HG02981 (cell line): Measurements from ENCODE around the gene ACSM2A.
"Not testable (repeated sequence)": the region's sequence is repeated elsewhere in the genome, so short reads cannot be mapped to it uniquely, and the experiment has no call there.

ENCODE experiments used
- ATAC-seq: cut with Tn5 transposase; IDR thresholded peaks from one replicate; pipeline ENCODE4 v1.9.1; 2021; ENCODE audit warnings: mild to moderate bottlenecking, moderate library complexity; ENCODE audit not compliant: unreplicated experiment

ACSM2A gene

GRCh38 chr16:20446652-20447393 is 4.5 kb upstream of the ACSM2A start:
- ATAC-seq = not testable (repeated sequence)

GRCh38 chr16:20453633-20454032 is 2.3 kb downstream of the ACSM2A start:
- ATAC-seq = not testable (repeated sequence)

- not testable (repeated sequence) for ATAC-seq
Measured at GRCh38 chr16:20459227-20459626, 7.9 kb downstream of the ACSM2A start.

GRCh38 chr16:20460313-20460712 is 9.0 kb downstream of the ACSM2A start:
- ATAC-seq = not testable (repeated sequence)

GRCh38 chr16:20468954-20469353 is 17.6 kb downstream of the ACSM2A start:
- not testable (repeated sequence) for ATAC-seq

GRCh38 chr16:20469930-20470329 is 18.6 kb downstream of the ACSM2A start:
- not testable (repeated sequence) for ATAC-seq

- not testable (repeated sequence) for ATAC-seq
Measured at GRCh38 chr16:20470732-20471131, 19.4 kb downstream of the ACSM2A start.

- ATAC-seq = not testable (repeated sequence)
Measured at GRCh38 chr16:20477188-20477744, 25.9 kb downstream of the ACSM2A start.

- ATAC-seq = not testable (repeated sequence)
Measured at GRCh38 chr16:20483989-20484388, 32.7 kb downstream of the ACSM2A start.

GRCh38 chr16:20484726-20485125 is 33.4 kb downstream of the ACSM2A start:
- no peak for ATAC-seq

- ATAC-seq = no peak
Measured at GRCh38 chr16:20485408-20485807, 34.1 kb downstream of the ACSM2A start.

GRCh38 chr16:20490994-20491393 is 39.7 kb downstream of the ACSM2A start:
- ATAC-seq = not testable (repeated sequence)

- ATAC-seq = not testable (repeated sequence)
Measured at GRCh38 chr16:20491448-20491847, 40.1 kb downstream of the ACSM2A start.

- no peak for ATAC-seq
Measured at GRCh38 chr16:20504418-20504817, 53.1 kb downstream of the ACSM2A start.

- ATAC-seq = no peak
Measured at GRCh38 chr16:20507280-20507679, 56.0 kb downstream of the ACSM2A start.

- no peak for ATAC-seq
Measured at GRCh38 chr16:20510323-20510722, 59.0 kb downstream of the ACSM2A start.

GRCh38 chr16:20515688-20516090 is 64.4 kb downstream of the ACSM2A start:
- no peak for ATAC-seq

- ATAC-seq = no peak
Measured at GRCh38 chr16:20517149-20517548, 65.8 kb downstream of the ACSM2A start.

- ATAC-seq = no peak
Measured at GRCh38 chr16:20519231-20519630, 67.9 kb downstream of the ACSM2A start.

- ATAC-seq = no peak
Measured at GRCh38 chr16:20520103-20520502, 68.8 kb downstream of the ACSM2A start.

- not testable (repeated sequence) for ATAC-seq
Measured at GRCh38 chr16:20531795-20532194, 80.5 kb downstream of the ACSM2A start.

- not testable (repeated sequence) for ATAC-seq
Measured at GRCh38 chr16:20532284-20532792, 81.0 kb downstream of the ACSM2A start.
